K562 (cell line): Measurements from ENCODE around the gene OR6S1. TPM values are rescaled to one million over a fixed set of nuclear protein-coding genes. Genes with fewer than 3 reads are reported as not detected.

Source experiments
- ATAC-seq: fragments of 200-7000 bp; cut with Tn5 transposase; 3 replicates; pipeline ENCODE4 v1.9.1; 2020; ENCODE audit warnings: moderate library complexity
- BruUV-seq: library from RNA; stranded (reverse); fragments of 400-500 nt; replicated peaks from 2 replicates; lab custom pipeline; 2021; lab: Mats Ljungman, UMichigan
- CTCF ChIA-PET: fragments of 300-600 bp; formaldehyde crosslinking; extraction: SDS; loops from one replicate; lab custom pipeline; 2021; ENCODE audit warnings: low intra/inter-chr PET ratio; lab: Yijun Ruan, JAX
- POLR2A ChIA-PET: fragments of 300-600, 350-650 bp; sonication (Branson Sonifier 250); formaldehyde crosslinking; extraction: SDS; loops from one replicate; lab custom pipeline; 2021; ENCODE audit warnings: antibody characterized with exemption, inconsistent platforms; lab: Yijun Ruan, JAX
- DNase-seq, 4 experiments: peaks; one replicate each; pipeline versions ENCODE4 v3.0.0 to v3.0.0-alpha.2; 2011 to 2018; ENCODE audit warnings: low spot score in 3 of 4, mixed read lengths in 3 of 4; ENCODE audit errors: extremely low read depth in 1 of 4
- FAIRE-seq: peaks from 2 replicates; lab custom pipeline; 2011; peaks lifted over from hg19 to GRCh38; lab: Jason Lieb, UNC
- H2AFZ ChIP-seq: 2 replicates; pipeline ENCODE4 v1.6.0; 2011; ENCODE audit warnings: low read depth, low read length, control low read depth, inconsistent platforms
- H3K27ac ChIP-seq: fragments of 200-600 bp; 3 replicates; pipeline ENCODE4 v1.8.0; 2011; ENCODE audit warnings: low read depth, mild to moderate bottlenecking, control low read depth, inconsistent platforms, low read length, moderate library complexity, mixed read lengths; ENCODE audit errors: extremely low read depth
- H3K27me3 ChIP-seq, 2 experiments: fragments of 300-600 bp in 1 of 2; 2 replicates in 1 of 2; 3 replicates in 1 of 2; pipeline versions ENCODE4 v1.6.0 to v1.8.0; 2011; ENCODE audit warnings: inconsistent platforms in 2 of 2, low read length in 2 of 2, mild to moderate bottlenecking in 1 of 2, mixed read lengths in 1 of 2, moderate library complexity in 1 of 2; ENCODE audit not compliant: control insufficient read depth in 2 of 2, insufficient read depth in 2 of 2
- H3K36me3 ChIP-seq: fragments of 300-600 bp; 3 replicates; pipeline ENCODE4 v1.8.0; 2011; ENCODE audit warnings: mild to moderate bottlenecking, low read length, inconsistent platforms; ENCODE audit not compliant: control insufficient read depth, insufficient read depth
- H3K4me1 ChIP-seq, 2 experiments: fragments of 200-600 bp in 1 of 2; replicated peaks in 1 of 2; 2 replicates in 1 of 2; 3 replicates in 1 of 2; pipeline versions ENCODE4 v1.5.1 to v1.8.0; 2011; ENCODE audit warnings: inconsistent platforms in 2 of 2, low read length in 2 of 2, mild to moderate bottlenecking in 1 of 2, mixed read lengths in 1 of 2, moderate library complexity in 1 of 2; ENCODE audit not compliant: control insufficient read depth in 2 of 2, insufficient read depth in 2 of 2
- H3K4me2 ChIP-seq: 2 replicates; pipeline ENCODE4 v1.6.1; 2011; ENCODE audit warnings: low read length, control low read depth, inconsistent platforms, mixed read lengths; ENCODE audit not compliant: insufficient read depth
- H3K4me3 ChIP-seq: fragments of 200-600 bp; sonication (generic), shearing (Covaris generic); 2 replicates; pipeline ENCODE4 v1.5.1; 2016; ENCODE audit warnings: control low read depth, inconsistent platforms
- H3K79me2 ChIP-seq: fragments of 200-600 bp; 3 replicates; pipeline ENCODE4 v1.8.0; 2011; ENCODE audit warnings: low read length, inconsistent platforms; ENCODE audit not compliant: control insufficient read depth, insufficient read depth
- H3K9ac ChIP-seq, 2 experiments: 2 replicates each; pipeline versions ENCODE4 v1.6.0 to v1.6.1; 2011; ENCODE audit warnings: low read depth in 2 of 2, low read length in 2 of 2, control low read depth in 1 of 2, inconsistent platforms in 1 of 2, mild to moderate bottlenecking in 1 of 2, mixed read lengths in 1 of 2; ENCODE audit not compliant: insufficient read depth in 1 of 2
- H3K9me1 ChIP-seq: one replicate; pipeline ENCODE4 v1.6.0; 2011; ENCODE audit warnings: inconsistent platforms, mild to moderate bottlenecking, low read length, moderate library complexity; ENCODE audit not compliant: control insufficient read depth, insufficient read depth
- H3K9me3 ChIP-seq: replicated peaks from 2 replicates; pipeline ENCODE4 v1.5.1; 2011; ENCODE audit warnings: low read depth, low read length, inconsistent platforms; ENCODE audit not compliant: control insufficient read depth, insufficient read depth
- H4K20me1 ChIP-seq: replicated peaks from 2 replicates; pipeline ENCODE4 v1.6.1; 2011; ENCODE audit warnings: low read length, inconsistent platforms, mixed read lengths; ENCODE audit not compliant: control insufficient read depth, insufficient read depth
- CBX2 ChIP-seq: fragments of 200-600 bp; sonication (generic); IDR thresholded peaks from one replicate; pipeline ENCODE4 v1.6.1; 2012; ENCODE audit warnings: mild to moderate bottlenecking, low read length, inconsistent platforms; ENCODE audit not compliant: insufficient read depth, poor library complexity, severe bottlenecking
- FOS ChIP-seq: IDR thresholded peaks from 3 replicates; pipeline ENCODE4 v1.6.1; 2011; ENCODE audit not compliant: insufficient read length; ENCODE audit errors: extremely low read depth
- FOXK2 ChIP-seq, 2 experiments: fragments of 450-650 bp; IDR thresholded peaks in 1 of 2; conservative IDR thresholded peaks in 1 of 2; 2 replicates each; pipeline ENCODE4 v1.6.1; 2016; ENCODE audit warnings: low read depth in 2 of 2, mild to moderate bottlenecking in 1 of 2
- KLF1 ChIP-seq: fragments of 450-650 bp; IDR thresholded peaks from 2 replicates; pipeline ENCODE4 v1.6.1; 2016; ENCODE audit warnings: missing genetic modification characterization, missing compliant biosample characterization
- MECOM ChIP-seq: fragments of 250-450 bp; sonication (Bioruptor Pico); IDR thresholded peaks from 2 replicates; pipeline ENCODE4 v1.8.0; 2022; ENCODE audit warnings: inconsistent platforms
- NONO ChIP-seq, 2 experiments: fragments of 200-400 bp in 1 of 2; fragments of 450-650 bp in 1 of 2; formaldehyde crosslinking in 1 of 2; IDR thresholded peaks; 2 replicates each; pipeline ENCODE4 v1.6.1; 2017; ENCODE audit warnings: low read depth in 2 of 2, mild to moderate bottlenecking in 2 of 2, moderate library complexity in 2 of 2, low read length in 1 of 2
- PTRF ChIP-seq: fragments of 450-650 bp; IDR thresholded peaks from 2 replicates; pipeline ENCODE4 v1.6.1; 2016; ENCODE audit warnings: mild to moderate bottlenecking, missing genetic modification characterization, missing compliant biosample characterization
- RBM39 ChIP-seq: fragments of 200-400 bp; formaldehyde crosslinking; optimal IDR thresholded peaks from 2 replicates; pipeline ENCODE3; 2018; ENCODE audit warnings: low read depth, low read length
- SAP30 ChIP-seq: fragments of 200-600 bp; sonication (generic); IDR thresholded peaks from 2 replicates; pipeline ENCODE4 v1.6.1; 2012; ENCODE audit warnings: borderline replicate concordance, low read depth, mild to moderate bottlenecking, moderate library complexity, low read length, control low read depth, inconsistent platforms; ENCODE audit not compliant: insufficient read depth, poor library complexity, severe bottlenecking
- ZNF184 ChIP-seq: sonication (generic); formaldehyde crosslinking; IDR thresholded peaks from 2 replicates; pipeline ENCODE4 v1.5.0; 2020; ENCODE audit warnings: missing genetic modification reagents
- WGBS: fragments of 100-300 bp; shearing (Covaris generic); methylation state at CpG from one replicate; pipeline ENCODE4 v1.1.6; 2016; ENCODE audit warnings: low coverage, mixed read lengths; ENCODE audit not compliant: insufficient coverage; ENCODE audit errors: missing lambda C conversion rate; 5-methylcytosine and 5-hydroxymethylcytosine counted together
- in situ Hi-C: fragments of 300-500 bp; cut with MboI; formaldehyde crosslinking; loops from 4 replicates; pipeline ENCODE4 v1.15.0; 2018; ENCODE audit warnings: inconsistent platforms, mixed read lengths
- intact Hi-C: fragments of 100-400 bp; cut with micrococcal nuclease; formaldehyde crosslinking; loops from 2 replicates; pipeline ENCODE4 v1.14.2; 2022
- polyA plus RNA-seq, 8 experiments: library from polyadenylated mRNA; depleted of rRNA in 4 of 8; stranded (reverse) in 5 of 8; unstranded in 3 of 8; fragments of >200 nt; fragmentation: Nextera tagmentation in 2 of 8; fragmentation: Illumina TruSeq in 1 of 8; extraction: Ambion mirVana in 2 of 8; extraction: Trizol in 1 of 8; gene quantifications; 2 replicates each; pipeline versions ENCODE4 v1.2.1 to v1.2.3, GENCODE V29; 2011 to 2014; ENCODE audit warnings: inconsistent platforms in 1 of 8, missing spikeins in 1 of 8
- total RNA-seq, 7 experiments: library from RNA; depleted of rRNA in 6 of 7; stranded (reverse); fragments of >200 nt in 6 of 7; fragmentation: Illumina TruSeq in 2 of 7; extraction: Trizol in 2 of 7; gene quantifications; 2 replicates each; pipeline versions ENCODE4 v1.2.1 to v1.2.3, GENCODE V29; 2011 to 2021; ENCODE audit warnings: low replicate concordance in 1 of 7
- TF ChIP-seq, protein P1 (sequence below): sonication (generic); formaldehyde crosslinking; IDR thresholded peaks from 2 replicates; pipeline ENCODE4 v1.9.0; 2022; ENCODE audit warnings: mild to moderate bottlenecking, missing genetic modification reagents
- TF ChIP-seq, protein P2 (sequence below): sonication (generic); formaldehyde crosslinking; IDR thresholded peaks from 2 replicates; pipeline ENCODE4 v1.8.0; 2022; ENCODE audit warnings: missing genetic modification reagents, mild to moderate bottlenecking, borderline replicate concordance
- TF ChIP-seq, protein P3 (sequence below), 2 experiments: fragments of 150-350 bp in 1 of 2; IDR thresholded peaks; 2 replicates each; pipeline ENCODE4 v1.6.1; 2012 to 2016; ENCODE audit warnings: low read depth in 2 of 2, low read length in 2 of 2, mild to moderate bottlenecking in 1 of 2, moderate library complexity in 1 of 2
- TF ChIP-seq, protein P4 (sequence below): sonication (generic); formaldehyde crosslinking; IDR thresholded peaks from 2 replicates; pipeline ENCODE4 v1.5.0; 2020; ENCODE audit warnings: missing genetic modification reagents

Gene OR6S1
- total and polyA plus RNA-seq, 9 of the 15 experiments (the other 6 are each of a cell fraction or from before 2014, with no cell fraction given) = not detected

DNA sequence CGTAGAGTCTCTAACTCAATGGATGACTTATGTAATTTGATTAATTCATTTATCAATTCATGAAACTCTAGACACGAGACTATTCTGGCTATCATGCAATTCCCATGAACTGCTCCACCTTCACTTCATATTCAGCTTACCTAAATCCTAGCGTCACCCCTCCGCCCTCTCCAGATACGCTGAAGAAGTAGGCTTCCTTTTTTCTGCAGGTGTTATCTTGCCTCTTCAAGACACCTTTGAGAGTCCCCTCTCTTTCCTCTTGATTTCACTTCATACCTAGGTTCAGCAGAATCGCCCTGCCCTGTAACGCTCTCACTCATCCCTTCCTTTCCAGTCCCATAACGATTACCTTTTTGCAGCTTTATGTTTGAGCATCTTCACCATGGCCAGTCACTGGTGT, 38.9 kb upstream of the OR6S1 start (continued):
- no peak for TF ChIP-seq ZNF184

DNA sequence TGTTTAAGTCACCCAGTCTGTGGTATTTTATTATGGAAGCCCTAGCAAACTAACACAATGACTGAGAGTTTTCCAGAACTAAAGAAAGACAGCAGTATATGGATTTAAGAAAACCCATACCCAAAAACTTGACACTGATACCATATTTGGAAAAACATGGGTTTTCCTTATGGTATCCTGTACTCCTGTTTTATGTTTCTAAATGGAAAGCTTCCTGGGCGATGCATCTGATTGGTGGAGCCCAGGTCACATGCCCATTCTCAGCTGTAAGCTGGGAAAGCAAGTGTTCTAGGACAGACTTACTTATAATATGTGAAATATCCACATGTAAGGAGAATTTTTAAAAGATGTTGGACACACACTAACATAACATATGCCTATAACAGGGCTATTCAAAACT, 38.4 kb upstream of the OR6S1 start:
- no peaks in the 10 kb centered on the region for H3K79me2 ChIP-seq
- DNase-seq = peak; percentile 52 to 64 (median 58)
- 13% methylated on average over 1 of the region's 1 CpG for WGBS
- H3K9me3 ChIP-seq = no peaks in the 10 kb centered on the region
- peak overlapping the region; percentile 92 for H2AFZ ChIP-seq
- peaks cover 10 to 13% of the 10 kb centered on the region in 2 experiments; a peak in 3 of 5 replicates for H3K4me1 ChIP-seq
- in situ Hi-C loops (loop anchor here (5.0 kb wide), 1 partner anchor 48 kb away; no protein-coding TSS in a partner anchor), intact Hi-C loops (loop anchor here (5.0 kb wide), 1 partner anchor 338 kb away; the partner anchor contains the start of gene PARP2)
- H3K9me1 ChIP-seq = no peaks in the 10 kb centered on the region
- peak overlapping the region; percentile 75 for H3K4me3 ChIP-seq
- no peak overlapping the region for H3K9ac ChIP-seq
- ATAC-seq = no peak
- peaks cover 9% of the 10 kb centered on the region; the same call in 1 of the 2 replicates for H4K20me1 ChIP-seq
- no peaks in the 10 kb centered on the region for H3K27me3 ChIP-seq
- H3K4me2 ChIP-seq = peak overlapping the region; percentile 94
- BruUV-seq = no TSS peak
- no peak overlapping the region for H3K27ac ChIP-seq
- POLR2A ChIA-PET = interaction anchor here (1.2 kb wide), 1 partner anchor 65 kb away, joined by 3 read pairs; no protein-coding TSS in a partner anchor
- peak; percentile 26 for FAIRE-seq
- CTCF ChIA-PET = no interaction called here
- H3K36me3 ChIP-seq = no peaks in the 10 kb centered on the region
- TF ChIP-seq MECOM = no peak
- TF ChIP-seq SAP30 = no peak
- TF ChIP-seq FOXK2 (conservative IDR thresholded peaks at IDR 0.05 in 1 of 2, IDR thresholded peaks at IDR 0.05 in 1 of 2; ENCODE audit: low read depth in 2 of 2) = no peak
- TF ChIP-seq PTRF (tag) = no peak
- TF ChIP-seq, protein P1, sequence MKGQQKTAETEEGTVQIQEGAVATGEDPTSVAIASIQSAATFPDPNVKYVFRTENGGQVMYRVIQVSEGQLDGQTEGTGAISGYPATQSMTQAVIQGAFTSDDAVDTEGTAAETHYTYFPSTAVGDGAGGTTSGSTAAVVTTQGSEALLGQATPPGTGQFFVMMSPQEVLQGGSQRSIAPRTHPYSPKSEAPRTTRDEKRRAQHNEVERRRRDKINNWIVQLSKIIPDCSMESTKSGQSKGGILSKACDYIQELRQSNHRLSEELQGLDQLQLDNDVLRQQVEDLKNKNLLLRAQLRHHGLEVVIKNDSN (CRISPR knock-in tag) = peak; percentile 92
- no peak for TF ChIP-seq NONO (IDR thresholded peaks at IDR 0.05; ENCODE audit: low read depth in 2 of 2, low read length in 1 of 2)
- TF ChIP-seq, protein P2, sequence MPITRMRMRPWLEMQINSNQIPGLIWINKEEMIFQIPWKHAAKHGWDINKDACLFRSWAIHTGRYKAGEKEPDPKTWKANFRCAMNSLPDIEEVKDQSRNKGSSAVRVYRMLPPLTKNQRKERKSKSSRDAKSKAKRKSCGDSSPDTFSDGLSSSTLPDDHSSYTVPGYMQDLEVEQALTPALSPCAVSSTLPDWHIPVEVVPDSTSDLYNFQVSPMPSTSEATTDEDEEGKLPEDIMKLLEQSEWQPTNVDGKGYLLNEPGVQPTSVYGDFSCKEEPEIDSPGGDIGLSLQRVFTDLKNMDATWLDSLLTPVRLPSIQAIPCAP = no peak
- no peak for TF ChIP-seq RBM39
- TF ChIP-seq, protein P3, sequence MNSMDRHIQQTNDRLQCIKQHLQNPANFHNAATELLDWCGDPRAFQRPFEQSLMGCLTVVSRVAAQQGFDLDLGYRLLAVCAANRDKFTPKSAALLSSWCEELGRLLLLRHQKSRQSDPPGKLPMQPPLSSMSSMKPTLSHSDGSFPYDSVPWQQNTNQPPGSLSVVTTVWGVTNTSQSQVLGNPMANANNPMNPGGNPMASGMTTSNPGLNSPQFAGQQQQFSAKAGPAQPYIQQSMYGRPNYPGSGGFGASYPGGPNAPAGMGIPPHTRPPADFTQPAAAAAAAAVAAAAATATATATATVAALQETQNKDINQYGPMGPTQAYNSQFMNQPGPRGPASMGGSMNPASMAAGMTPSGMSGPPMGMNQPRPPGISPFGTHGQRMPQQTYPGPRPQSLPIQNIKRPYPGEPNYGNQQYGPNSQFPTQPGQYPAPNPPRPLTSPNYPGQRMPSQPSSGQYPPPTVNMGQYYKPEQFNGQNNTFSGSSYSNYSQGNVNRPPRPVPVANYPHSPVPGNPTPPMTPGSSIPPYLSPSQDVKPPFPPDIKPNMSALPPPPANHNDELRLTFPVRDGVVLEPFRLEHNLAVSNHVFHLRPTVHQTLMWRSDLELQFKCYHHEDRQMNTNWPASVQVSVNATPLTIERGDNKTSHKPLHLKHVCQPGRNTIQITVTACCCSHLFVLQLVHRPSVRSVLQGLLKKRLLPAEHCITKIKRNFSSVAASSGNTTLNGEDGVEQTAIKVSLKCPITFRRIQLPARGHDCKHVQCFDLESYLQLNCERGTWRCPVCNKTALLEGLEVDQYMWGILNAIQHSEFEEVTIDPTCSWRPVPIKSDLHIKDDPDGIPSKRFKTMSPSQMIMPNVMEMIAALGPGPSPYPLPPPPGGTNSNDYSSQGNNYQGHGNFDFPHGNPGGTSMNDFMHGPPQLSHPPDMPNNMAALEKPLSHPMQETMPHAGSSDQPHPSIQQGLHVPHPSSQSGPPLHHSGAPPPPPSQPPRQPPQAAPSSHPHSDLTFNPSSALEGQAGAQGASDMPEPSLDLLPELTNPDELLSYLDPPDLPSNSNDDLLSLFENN (IDR thresholded peaks at IDR 0.05; ENCODE audit: low read depth in 2 of 2, low read length in 2 of 2) = no peak
- TF ChIP-seq CBX2 = no peak
- TF ChIP-seq FOS = peak; percentile 62
- no peak for TF ChIP-seq KLF1
- TF ChIP-seq, protein P4, sequence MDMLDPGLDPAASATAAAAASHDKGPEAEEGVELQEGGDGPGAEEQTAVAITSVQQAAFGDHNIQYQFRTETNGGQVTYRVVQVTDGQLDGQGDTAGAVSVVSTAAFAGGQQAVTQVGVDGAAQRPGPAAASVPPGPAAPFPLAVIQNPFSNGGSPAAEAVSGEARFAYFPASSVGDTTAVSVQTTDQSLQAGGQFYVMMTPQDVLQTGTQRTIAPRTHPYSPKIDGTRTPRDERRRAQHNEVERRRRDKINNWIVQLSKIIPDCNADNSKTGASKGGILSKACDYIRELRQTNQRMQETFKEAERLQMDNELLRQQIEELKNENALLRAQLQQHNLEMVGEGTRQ = peak; percentile 97
